ENCODE results near the gene KBTBD8.

The KBTBD8 gene

GRCh38 chr3:67028001-67028784 is 30.1 kb downstream of the KBTBD8 start:
- no peak overlapping the region for H3K27ac ChIP-seq
- TF ChIP-seq CTCF (conservative IDR thresholded peaks at IDR 0.05; ENCODE audit: low read depth): no peak
- POLR2A ChIA-PET (ENCODE audit: low non-redundant PET): no interaction called here
- no peak for DNase-seq (ENCODE audit: low spot score)
- CTCF ChIA-PET: no interaction called here

DNA sequence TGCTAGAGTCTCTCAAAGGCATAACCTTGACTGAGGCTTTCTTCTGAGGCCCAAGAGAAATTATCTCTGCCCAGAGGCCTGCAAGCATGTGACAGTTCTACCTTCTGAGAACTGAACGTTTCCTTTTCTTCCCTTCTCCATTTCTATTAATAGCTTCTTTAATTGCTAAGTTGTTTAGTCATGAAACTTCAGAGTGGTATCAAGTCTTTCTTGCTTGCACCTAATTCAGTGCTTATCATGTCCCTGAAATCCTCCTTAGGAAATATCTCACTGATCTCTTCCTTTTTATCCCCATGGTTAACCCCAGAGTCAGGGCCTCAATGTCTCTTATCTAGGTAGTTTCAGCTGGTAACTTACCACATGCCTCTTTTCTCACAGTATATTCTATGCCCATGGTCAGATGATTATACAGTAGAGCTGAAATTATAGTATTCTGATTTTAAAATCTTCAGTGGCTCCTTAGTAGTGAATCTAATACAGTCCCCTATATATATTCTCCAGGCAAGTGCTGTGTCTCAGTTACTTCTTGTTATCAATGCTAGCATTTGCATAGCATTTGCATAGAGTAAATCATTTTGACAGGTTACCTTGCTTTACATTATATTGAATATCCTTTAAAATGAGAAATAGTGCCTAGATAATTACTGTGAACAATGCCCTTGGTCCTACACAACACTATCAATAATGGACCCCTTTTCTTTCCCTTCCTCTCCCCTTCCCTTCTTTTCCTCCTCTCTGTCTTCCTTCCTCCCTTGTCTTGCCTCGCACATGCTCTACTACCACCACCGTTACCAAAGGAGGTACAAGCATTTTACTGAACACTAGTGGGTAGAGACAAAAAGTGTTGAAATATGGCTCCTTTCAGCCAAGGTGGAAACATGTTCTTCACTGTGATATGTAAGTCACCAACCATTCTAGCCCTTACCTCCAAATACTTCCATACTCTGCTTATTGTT is 33.0 kb downstream of the KBTBD8 start:
- TF ChIP-seq CTCF (conservative IDR thresholded peaks at IDR 0.05; ENCODE audit: low read depth): no peak
- ChIA-PET POLR2A (ENCODE audit: low non-redundant PET) (interaction anchor here (0.6 kb wide), 1 partner anchor 1234 kb away, joined by 5 read pairs; no protein-coding TSS in a partner anchor), CTCF (no interaction called here)
- no peak for DNase-seq (ENCODE audit: low spot score)
- no peak overlapping the region for H3K27ac ChIP-seq

DNA sequence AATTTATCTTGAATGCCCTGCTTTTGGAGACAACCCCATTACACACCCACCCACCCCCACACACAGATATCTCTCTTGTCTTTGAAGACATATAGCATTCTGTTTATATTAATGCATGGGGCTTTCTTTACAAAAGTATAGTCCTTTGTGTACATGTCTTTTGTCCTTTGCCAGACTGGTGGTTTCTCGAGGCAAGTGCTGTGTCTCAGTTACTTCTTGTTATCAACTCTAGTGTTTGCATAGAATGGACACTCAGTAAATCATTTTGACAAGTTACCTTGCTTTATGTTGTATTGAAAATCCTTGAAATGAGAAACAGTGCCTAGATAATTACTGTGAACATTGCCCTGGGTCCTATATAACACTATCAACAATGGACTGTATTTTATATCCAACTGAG is 33.9 kb downstream of the KBTBD8 start:
- ChIA-PET CTCF (no interaction called here), POLR2A (ENCODE audit: low non-redundant PET) (no interaction called here)
- no peak overlapping the region for H3K27ac ChIP-seq
- TF ChIP-seq CTCF (conservative IDR thresholded peaks at IDR 0.05; ENCODE audit: low read depth): no peak
- no peak for DNase-seq (ENCODE audit: low spot score)

GRCh38 chr3:67033079-67033478 is 35.0 kb downstream of the KBTBD8 start:
- no peak for DNase-seq (ENCODE audit: low spot score)
- ChIA-PET POLR2A (ENCODE audit: low non-redundant PET) (no interaction called here), CTCF (no interaction called here)
- no peak for TF ChIP-seq CTCF (conservative IDR thresholded peaks at IDR 0.05; ENCODE audit: low read depth)
- H3K27ac ChIP-seq: no peak overlapping the region

- H3K27ac ChIP-seq: no peak overlapping the region
- DNase-seq (ENCODE audit: low spot score): no peak
- POLR2A ChIA-PET (ENCODE audit: low non-redundant PET): no interaction called here
- TF ChIP-seq CTCF (conservative IDR thresholded peaks at IDR 0.05; ENCODE audit: low read depth): no peak
- CTCF ChIA-PET: no interaction called here
Observed at GRCh38 chr3:67034371-67034770, 36.3 kb downstream of the KBTBD8 start.

GRCh38 chr3:67037615-67038014 is 39.5 kb downstream of the KBTBD8 start:
- TF ChIP-seq CTCF (conservative IDR thresholded peaks at IDR 0.05; ENCODE audit: low read depth): no peak
- DNase-seq (ENCODE audit: low spot score): no peak
- H3K27ac ChIP-seq: no peak overlapping the region
- ChIA-PET CTCF (interaction anchor here (0.6 to 1.4 kb wide), 2 partner anchors 17 to 66 kb away, joined by 3 read pairs; no protein-coding TSS in a partner anchor), POLR2A (ENCODE audit: low non-redundant PET) (no interaction called here)

All from RWPE1 (cell line).